GM19099 (cell line): ENCODE measurements around the gene APOBEC2.

Experiments used
- POLR2A ChIP-seq: IDR thresholded peaks from 3 replicates; pipeline ENCODE4 v1.6.1; 2011; ENCODE audit warnings: low read depth; ENCODE audit not compliant: insufficient read length; ENCODE audit errors: extremely low read depth

Gene APOBEC2

GRCh38 chr6:41097467-41098090 is 44.6 kb downstream of the APOBEC2 start:
- TF ChIP-seq POLR2A = no peak

GRCh38 chr6:41098366-41098765 is 45.4 kb downstream of the APOBEC2 start:
- no peak for TF ChIP-seq POLR2A

- no peak for TF ChIP-seq POLR2A
These were observed 47.9 kb downstream of the APOBEC2 start for GRCh38 chr6:41100871-41101287.

- TF ChIP-seq POLR2A = no peak
These were observed 50.8 kb downstream of the APOBEC2 start for GRCh38 chr6:41103847-41104246.

GRCh38 chr6:41111017-41111416 is 58.0 kb downstream of the APOBEC2 start:
- no peak for TF ChIP-seq POLR2A
